Measurements from ENCODE around the gene THBS2. TPM values are rescaled to one million over a fixed set of nuclear protein-coding genes. Genes with fewer than 3 reads are reported as not detected.

The THBS2 gene
- total RNA-seq, 1 donor from 2014 or later: 135 TPM

DNA sequence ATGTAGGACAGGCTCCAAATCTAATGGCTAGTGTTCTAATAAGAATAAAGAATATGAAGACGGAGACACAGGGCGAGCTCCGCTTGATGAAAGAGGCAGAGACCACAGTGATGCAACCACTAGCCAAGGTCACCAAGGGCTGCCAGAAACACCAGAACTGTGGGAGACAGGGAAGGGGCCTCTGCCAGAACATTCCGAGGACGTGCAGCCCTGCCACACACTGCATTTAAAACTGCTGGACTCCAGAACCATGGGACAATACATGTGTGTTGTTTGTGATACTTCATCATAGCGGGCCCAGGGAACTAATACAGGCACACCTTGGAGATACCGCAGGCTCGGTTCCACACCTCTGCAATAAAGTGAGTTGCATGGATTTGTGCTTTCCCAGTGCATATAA is 2.9 kb upstream of the THBS2 start:
- FAIRE-seq: no peak
- peaks cover 14% of the 10 kb centered on the region for H4K20me1 ChIP-seq (ENCODE audit: insufficient read depth, low read length)
- TF ChIP-seq CTCF (IDR thresholded peaks at IDR 0.05; ENCODE audit: insufficient read depth, low read depth, low read length) (no peak), EZH2 (IDR thresholded peaks at IDR 0.05; ENCODE audit: insufficient read depth, low read length) (no peak)
- no peak overlapping the region for H3K9ac ChIP-seq (ENCODE audit: low read length)
- no peak for DNase-seq (ENCODE audit: low read depth)
- H3K27me3 ChIP-seq (ENCODE audit: insufficient read depth, low read length): no peaks in the 10 kb centered on the region
- Mint-ChIP-seq H3K27me3 (ENCODE audit: low read depth, unreplicated experiment) (peaks cover 32% of the 10 kb centered on the region), H3K27ac (ENCODE audit: unreplicated experiment) (no peak overlapping the region), H3K4me1 (ENCODE audit: low read depth, unreplicated experiment) (peaks cover 9% of the 10 kb centered on the region), H3K9me3 (ENCODE audit: unreplicated experiment) (peaks cover 17% of the 10 kb centered on the region), H3K36me3 (ENCODE audit: low read depth, unreplicated experiment) (peaks cover 7% of the 10 kb centered on the region), H3K4me3 (ENCODE audit: unreplicated experiment) (no peak overlapping the region)
- H3K4me3 ChIP-seq (ENCODE audit: insufficient read depth, low read depth, low read length): no peak overlapping the region
- H3K27ac ChIP-seq (ENCODE audit: low read depth, low read length): no peak overlapping the region
- peaks cover 10% of the 10 kb centered on the region for H3K4me1 ChIP-seq (ENCODE audit: insufficient read depth, low read length)
- no peak overlapping the region for H2AFZ ChIP-seq (ENCODE audit: low read depth, low read length)
- H3K79me2 ChIP-seq (ENCODE audit: insufficient read depth, low read length): peaks cover 14% of the 10 kb centered on the region
- peaks cover 2% of the 10 kb centered on the region for H3K9me3 ChIP-seq (ENCODE audit: insufficient read depth, low read depth, low read length)
- H3K4me2 ChIP-seq (ENCODE audit: low read length): no peak overlapping the region
- H3K36me3 ChIP-seq (ENCODE audit: insufficient read depth, low read length): no peaks in the 10 kb centered on the region

- H3K4me1 ChIP-seq (ENCODE audit: insufficient read depth, low read length): peaks cover 14% of the 10 kb centered on the region
- no peak for DNase-seq (ENCODE audit: low read depth)
- H3K36me3 ChIP-seq (ENCODE audit: insufficient read depth, low read length): no peaks in the 10 kb centered on the region
- peaks cover 14% of the 10 kb centered on the region for H4K20me1 ChIP-seq (ENCODE audit: insufficient read depth, low read length)
- H3K9me3 ChIP-seq (ENCODE audit: insufficient read depth, low read depth, low read length): peaks cover 2% of the 10 kb centered on the region
- Mint-ChIP-seq H3K36me3 (ENCODE audit: low read depth, unreplicated experiment) (peaks cover 7% of the 10 kb centered on the region), H3K4me1 (ENCODE audit: low read depth, unreplicated experiment) (peaks cover 9% of the 10 kb centered on the region), H3K27me3 (ENCODE audit: low read depth, unreplicated experiment) (peaks cover 29% of the 10 kb centered on the region), H3K9me3 (ENCODE audit: unreplicated experiment) (peaks cover 14% of the 10 kb centered on the region), H3K27ac (ENCODE audit: unreplicated experiment) (no peak overlapping the region), H3K4me3 (ENCODE audit: unreplicated experiment) (no peak overlapping the region)
- no peak overlapping the region for H2AFZ ChIP-seq (ENCODE audit: low read depth, low read length)
- H3K4me3 ChIP-seq (ENCODE audit: insufficient read depth, low read depth, low read length): no peak overlapping the region
- TF ChIP-seq EZH2 (IDR thresholded peaks at IDR 0.05; ENCODE audit: insufficient read depth, low read length) (no peak), CTCF (IDR thresholded peaks at IDR 0.05; ENCODE audit: insufficient read depth, low read depth, low read length) (no peak)
- H3K9ac ChIP-seq (ENCODE audit: low read length): no peak overlapping the region
- peaks cover 14% of the 10 kb centered on the region for H3K79me2 ChIP-seq (ENCODE audit: insufficient read depth, low read length)
- no peak overlapping the region for H3K27ac ChIP-seq (ENCODE audit: low read depth, low read length)
- FAIRE-seq: no peak
- H3K4me2 ChIP-seq (ENCODE audit: low read length): no peak overlapping the region
- no peaks in the 10 kb centered on the region for H3K27me3 ChIP-seq (ENCODE audit: insufficient read depth, low read length)
These were observed 2.4 kb upstream of the THBS2 start for GRCh38 chr6:169256061-169256460.

- Mint-ChIP-seq H3K36me3 (ENCODE audit: low read depth, unreplicated experiment) (peaks cover 7% of the 10 kb centered on the region), H3K27me3 (ENCODE audit: low read depth, unreplicated experiment) (peaks cover 25% of the 10 kb centered on the region), H3K9me3 (ENCODE audit: unreplicated experiment) (peaks cover 12% of the 10 kb centered on the region), H3K4me1 (ENCODE audit: low read depth, unreplicated experiment) (peaks cover 13% of the 10 kb centered on the region), H3K4me3 (ENCODE audit: unreplicated experiment) (no peak overlapping the region), H3K27ac (ENCODE audit: unreplicated experiment) (no peak overlapping the region)
- no peak for DNase-seq (ENCODE audit: low read depth)
- no peak for FAIRE-seq
- H3K4me2 ChIP-seq (ENCODE audit: low read length): no peak overlapping the region
- peaks cover 14% of the 10 kb centered on the region for H4K20me1 ChIP-seq (ENCODE audit: insufficient read depth, low read length)
- H3K36me3 ChIP-seq (ENCODE audit: insufficient read depth, low read length): no peaks in the 10 kb centered on the region
- peaks cover 18% of the 10 kb centered on the region for H3K4me1 ChIP-seq (ENCODE audit: insufficient read depth, low read length)
- H3K4me3 ChIP-seq (ENCODE audit: insufficient read depth, low read depth, low read length): no peak overlapping the region
- H3K27me3 ChIP-seq (ENCODE audit: insufficient read depth, low read length): no peaks in the 10 kb centered on the region
- peaks cover 14% of the 10 kb centered on the region for H3K79me2 ChIP-seq (ENCODE audit: insufficient read depth, low read length)
- H2AFZ ChIP-seq (ENCODE audit: low read depth, low read length): no peak overlapping the region
- no peak overlapping the region for H3K9ac ChIP-seq (ENCODE audit: low read length)
- TF ChIP-seq EZH2 (IDR thresholded peaks at IDR 0.05; ENCODE audit: insufficient read depth, low read length) (no peak), CTCF (IDR thresholded peaks at IDR 0.05; ENCODE audit: insufficient read depth, low read depth, low read length) (no peak)
- H3K9me3 ChIP-seq (ENCODE audit: insufficient read depth, low read depth, low read length): peaks cover 2% of the 10 kb centered on the region
- H3K27ac ChIP-seq (ENCODE audit: low read depth, low read length): no peak overlapping the region
These were observed 2.0 kb upstream of the THBS2 start for GRCh38 chr6:169255643-169256042.
